ENCODE data around the gene XRCC5.

The XRCC5 gene

GRCh38 chr2:216211614-216212145, 102.5 kb downstream of the XRCC5 start:
- H3K36me3 ChIP-seq (ENCODE audit: control insufficient read depth in 2 of 2, insufficient read depth in 2 of 2, low read length in 2 of 2) = peaks cover 6 to 16% of the 10 kb centered on the region in 2 donors
- no peaks in the 10 kb centered on the region for H3K4me1 ChIP-seq (ENCODE audit: control insufficient read depth, insufficient read depth, low read length)
- H3K4me3 ChIP-seq (ENCODE audit: low read length in 2 of 2) = no peak overlapping the region
- H3K27me3 ChIP-seq (ENCODE audit: control insufficient read depth in 1 of 2, insufficient read depth in 2 of 2, low read length in 2 of 2) = no peaks in the 10 kb centered on the region
- no peak overlapping the region for H3K9ac ChIP-seq (ENCODE audit: low read length in 2 of 2)
- no peak overlapping the region for H3K27ac ChIP-seq (ENCODE audit: low read length)
- H3K9me3 ChIP-seq (ENCODE audit: control insufficient read depth in 2 of 2, low read length in 2 of 2) = no peaks in the 10 kb centered on the region

- no peak overlapping the region for H3K27ac ChIP-seq (ENCODE audit: low read length)
- H3K9me3 ChIP-seq (ENCODE audit: control insufficient read depth in 2 of 2, low read length in 2 of 2) = no peaks in the 10 kb centered on the region
- no peak overlapping the region for H3K4me3 ChIP-seq (ENCODE audit: low read length in 2 of 2)
- no peak overlapping the region for H3K9ac ChIP-seq (ENCODE audit: low read length in 2 of 2)
- H3K4me1 ChIP-seq (ENCODE audit: control insufficient read depth, insufficient read depth, low read length) = no peaks in the 10 kb centered on the region
- H3K36me3 ChIP-seq (ENCODE audit: control insufficient read depth in 2 of 2, insufficient read depth in 2 of 2, low read length in 2 of 2) = peaks cover 0 to 8% of the 10 kb centered on the region in 2 donors
- no peaks in the 10 kb centered on the region for H3K27me3 ChIP-seq (ENCODE audit: control insufficient read depth in 1 of 2, insufficient read depth in 2 of 2, low read length in 2 of 2)
Measured at GRCh38 chr2:216214768-216215167, 105.6 kb downstream of the XRCC5 start.

GRCh38 chr2:216215658-216216390, 106.7 kb downstream of the XRCC5 start:
- H3K27ac ChIP-seq (ENCODE audit: low read length) = no peak overlapping the region

GRCh38 chr2:216216951-216217903, 108.1 kb downstream of the XRCC5 start:
- Histone ChIP-seq H3K36me3 (ENCODE audit: control insufficient read depth in 2 of 2, insufficient read depth in 2 of 2, low read length in 2 of 2) (peaks cover 0 to 2% of the 10 kb centered on the region in 2 donors), H3K4me1 (ENCODE audit: control insufficient read depth, insufficient read depth, low read length) (no peaks in the 10 kb centered on the region), H3K27ac (ENCODE audit: low read length) (no peak overlapping the region), H3K4me3 (ENCODE audit: low read length in 2 of 2) (no peak overlapping the region), H3K9me3 (ENCODE audit: control insufficient read depth in 2 of 2, low read length in 2 of 2) (no peaks in the 10 kb centered on the region), H3K9ac (ENCODE audit: low read length in 2 of 2) (no peak overlapping the region), H3K27me3 (ENCODE audit: control insufficient read depth in 1 of 2, insufficient read depth in 2 of 2, low read length in 2 of 2) (no peaks in the 10 kb centered on the region)

More at GRCh38 chr2:216215658-216216390, 106.7 kb downstream of the XRCC5 start:
- no peaks in the 10 kb centered on the region for H3K9me3 ChIP-seq (ENCODE audit: control insufficient read depth in 2 of 2, low read length in 2 of 2)
- no peak overlapping the region for H3K9ac ChIP-seq (ENCODE audit: low read length in 2 of 2)
- no peaks in the 10 kb centered on the region for H3K4me1 ChIP-seq (ENCODE audit: control insufficient read depth, insufficient read depth, low read length)
- H3K27me3 ChIP-seq (ENCODE audit: control insufficient read depth in 1 of 2, insufficient read depth in 2 of 2, low read length in 2 of 2) = no peaks in the 10 kb centered on the region
- no peak overlapping the region for H3K4me3 ChIP-seq (ENCODE audit: low read length in 2 of 2)
- H3K36me3 ChIP-seq (ENCODE audit: control insufficient read depth in 2 of 2, insufficient read depth in 2 of 2, low read length in 2 of 2) = peaks cover 0 to 8% of the 10 kb centered on the region in 2 donors

GRCh38 chr2:216217904-216218260, 108.7 kb downstream of the XRCC5 start:
- Histone ChIP-seq H3K9me3 (ENCODE audit: control insufficient read depth in 2 of 2, low read length in 2 of 2) (no peaks in the 10 kb centered on the region), H3K27ac (ENCODE audit: low read length) (no peak overlapping the region), H3K27me3 (ENCODE audit: control insufficient read depth in 1 of 2, insufficient read depth in 2 of 2, low read length in 2 of 2) (no peaks in the 10 kb centered on the region), H3K4me1 (ENCODE audit: control insufficient read depth, insufficient read depth, low read length) (no peaks in the 10 kb centered on the region), H3K9ac (ENCODE audit: low read length in 2 of 2) (no peak overlapping the region), H3K4me3 (ENCODE audit: low read length in 2 of 2) (no peak overlapping the region), H3K36me3 (ENCODE audit: control insufficient read depth in 2 of 2, insufficient read depth in 2 of 2, low read length in 2 of 2) (peaks cover 0 to 2% of the 10 kb centered on the region in 2 donors)

- Histone ChIP-seq H3K36me3 (ENCODE audit: control insufficient read depth in 2 of 2, insufficient read depth in 2 of 2, low read length in 2 of 2) (peaks cover 0 to 2% of the 10 kb centered on the region in 2 donors), H3K4me1 (ENCODE audit: control insufficient read depth, insufficient read depth, low read length) (no peaks in the 10 kb centered on the region), H3K9me3 (ENCODE audit: control insufficient read depth in 2 of 2, low read length in 2 of 2) (no peaks in the 10 kb centered on the region), H3K4me3 (ENCODE audit: low read length in 2 of 2) (no peak overlapping the region), H3K27ac (ENCODE audit: low read length) (no peak overlapping the region), H3K9ac (ENCODE audit: low read length in 2 of 2) (no peak overlapping the region), H3K27me3 (ENCODE audit: control insufficient read depth in 1 of 2, insufficient read depth in 2 of 2, low read length in 2 of 2) (no peaks in the 10 kb centered on the region)
Measured at GRCh38 chr2:216219861-216220260, 110.7 kb downstream of the XRCC5 start.

GRCh38 chr2:216220976-216221375, 111.8 kb downstream of the XRCC5 start:
- H3K4me3 ChIP-seq (ENCODE audit: low read length in 2 of 2) = no peak overlapping the region
- H3K9me3 ChIP-seq (ENCODE audit: control insufficient read depth in 2 of 2, low read length in 2 of 2) = no peaks in the 10 kb centered on the region
- H3K9ac ChIP-seq (ENCODE audit: low read length in 2 of 2) = no peak overlapping the region
- H3K4me1 ChIP-seq (ENCODE audit: control insufficient read depth, insufficient read depth, low read length) = no peaks in the 10 kb centered on the region
- no peaks in the 10 kb centered on the region for H3K27me3 ChIP-seq (ENCODE audit: control insufficient read depth in 1 of 2, insufficient read depth in 2 of 2, low read length in 2 of 2)
- peaks cover 0 to 2% of the 10 kb centered on the region in 2 donors for H3K36me3 ChIP-seq (ENCODE audit: control insufficient read depth in 2 of 2, insufficient read depth in 2 of 2, low read length in 2 of 2)
- no peak overlapping the region for H3K27ac ChIP-seq (ENCODE audit: low read length)

GRCh38 chr2:216221811-216222210, 112.7 kb downstream of the XRCC5 start:
- Histone ChIP-seq H3K9me3 (ENCODE audit: control insufficient read depth in 2 of 2, low read length in 2 of 2) (no peaks in the 10 kb centered on the region), H3K9ac (ENCODE audit: low read length in 2 of 2) (no peak overlapping the region), H3K27me3 (ENCODE audit: control insufficient read depth in 1 of 2, insufficient read depth in 2 of 2, low read length in 2 of 2) (no peaks in the 10 kb centered on the region), H3K4me1 (ENCODE audit: control insufficient read depth, insufficient read depth, low read length) (no peaks in the 10 kb centered on the region), H3K27ac (ENCODE audit: low read length) (no peak overlapping the region), H3K4me3 (ENCODE audit: low read length in 2 of 2) (no peak overlapping the region), H3K36me3 (ENCODE audit: control insufficient read depth in 2 of 2, insufficient read depth in 2 of 2, low read length in 2 of 2) (peaks cover 0 to 2% of the 10 kb centered on the region in 2 donors)

- no peak overlapping the region for H3K27ac ChIP-seq (ENCODE audit: low read length)
- H3K4me1 ChIP-seq (ENCODE audit: control insufficient read depth, insufficient read depth, low read length) = no peaks in the 10 kb centered on the region
- no peak overlapping the region for H3K4me3 ChIP-seq (ENCODE audit: low read length in 2 of 2)
- H3K9me3 ChIP-seq (ENCODE audit: control insufficient read depth in 2 of 2, low read length in 2 of 2) = no peaks in the 10 kb centered on the region
- no peaks in the 10 kb centered on the region for H3K27me3 ChIP-seq (ENCODE audit: control insufficient read depth in 1 of 2, insufficient read depth in 2 of 2, low read length in 2 of 2)
- no peak overlapping the region for H3K9ac ChIP-seq (ENCODE audit: low read length in 2 of 2)
- H3K36me3 ChIP-seq (ENCODE audit: control insufficient read depth in 2 of 2, insufficient read depth in 2 of 2, low read length in 2 of 2) = peaks cover 0 to 2% of the 10 kb centered on the region in 2 donors
Measured at GRCh38 chr2:216222650-216223352, 113.7 kb downstream of the XRCC5 start.

GRCh38 chr2:216224388-216224787, 115.2 kb downstream of the XRCC5 start:
- H3K9me3 ChIP-seq (ENCODE audit: control insufficient read depth in 2 of 2, low read length in 2 of 2) = no peaks in the 10 kb centered on the region
- H3K4me3 ChIP-seq (ENCODE audit: low read length in 2 of 2) = no peak overlapping the region

More at GRCh38 chr2:216224388-216224787, 115.2 kb downstream of the XRCC5 start:
- Histone ChIP-seq H3K4me1 (ENCODE audit: control insufficient read depth, insufficient read depth, low read length) (no peaks in the 10 kb centered on the region), H3K27me3 (ENCODE audit: control insufficient read depth in 1 of 2, insufficient read depth in 2 of 2, low read length in 2 of 2) (no peaks in the 10 kb centered on the region), H3K9ac (ENCODE audit: low read length in 2 of 2) (no peak overlapping the region), H3K36me3 (ENCODE audit: control insufficient read depth in 2 of 2, insufficient read depth in 2 of 2, low read length in 2 of 2) (no peaks in the 10 kb centered on the region), H3K27ac (ENCODE audit: low read length) (no peak overlapping the region)

Measured in stomach smooth muscle (tissue), 2 donors.